HUDEP-2 (cell line): Measurements from ENCODE around the gene WNT2B.
"Not testable (repeated sequence)": the region's sequence is repeated elsewhere in the genome, so short reads cannot be mapped to it uniquely, and the experiment has no call there.

ENCODE experiments used
- DNase-seq, 76 experiments: peaks; one replicate each; lab custom pipeline; 2025; ENCODE audit not compliant: unreplicated experiment in 76 of 76; lab: John Stamatoyannopoulos, UW

WNT2B gene

DNA sequence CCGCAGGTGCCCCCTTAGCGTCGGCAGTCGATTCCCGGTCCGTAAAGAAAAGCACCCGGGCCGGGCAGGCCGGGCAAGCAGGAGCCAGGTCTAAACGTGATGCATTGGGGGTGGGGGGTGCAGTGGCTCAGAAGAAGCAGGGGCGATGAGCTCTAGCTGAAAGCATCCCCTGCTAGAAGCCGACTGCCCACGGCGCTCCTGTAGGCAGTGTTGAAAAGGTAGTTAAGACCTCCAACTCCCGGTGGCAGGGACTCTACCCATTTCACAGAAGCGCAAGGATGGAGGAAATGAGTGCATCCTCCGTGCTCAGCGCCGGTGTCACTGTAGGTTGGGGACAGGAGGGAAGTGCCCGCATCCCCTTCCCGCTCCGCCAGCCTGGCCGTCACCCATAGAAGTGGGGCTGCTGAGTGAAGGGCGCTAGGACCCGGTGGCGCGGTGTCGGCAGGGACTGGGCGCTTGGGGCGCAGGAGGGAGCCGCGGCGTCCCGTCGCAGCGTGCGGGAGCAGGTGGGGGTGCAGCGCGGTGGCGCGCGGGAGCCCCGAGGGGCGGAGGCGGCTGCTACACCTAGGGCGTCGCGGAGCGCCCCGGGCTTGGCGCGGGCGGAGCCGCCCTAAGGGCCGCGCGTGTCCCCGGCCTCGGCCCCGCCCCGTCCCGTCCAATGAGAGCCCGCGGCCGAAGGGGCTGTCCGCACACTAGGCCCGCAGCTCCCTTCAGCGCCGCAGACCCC is at the start of gene WNT2B:
WNT2B (plus strand) TSS at position 688 of the 727 bp plus-strand sequence. CDS start 298 bp downstream, outside the sequence.
- DNase-seq, result peak in 1 of 76 experiments; percentile 9

DNA sequence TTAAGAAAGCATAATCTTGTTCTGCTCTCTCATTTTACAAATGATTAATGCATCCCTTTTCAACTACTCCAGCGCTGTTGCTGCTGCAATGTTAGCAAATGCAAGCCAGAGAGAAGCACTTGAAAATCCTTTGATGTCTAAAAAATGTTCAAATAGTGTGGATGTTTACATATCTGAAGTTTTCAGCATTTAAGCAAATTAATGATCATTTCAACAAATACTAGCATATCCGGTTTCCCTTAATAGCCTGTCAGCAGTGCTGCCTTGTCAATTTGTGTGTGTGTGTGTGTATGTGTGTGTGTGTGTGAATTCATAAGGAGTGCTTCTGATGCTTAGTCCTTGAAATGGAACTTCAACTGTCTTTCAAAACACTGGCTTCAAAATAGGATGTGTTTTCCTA is 48.1 kb upstream of the WNT2B start:
- DNase-seq, result no peak

GRCh38 chr1:112461200-112461871 is 47.4 kb upstream of the WNT2B start:
- DNase-seq, result no peak

GRCh38 chr1:112462953-112463279 is 45.8 kb upstream of the WNT2B start:
- DNase-seq, result peak in 1 of 76 experiments; percentile 2

- no peak for DNase-seq
Measured at GRCh38 chr1:112464501-112464900, 44.3 kb upstream of the WNT2B start.

GRCh38 chr1:112465122-112465521 is 43.6 kb upstream of the WNT2B start:
- no peak for DNase-seq

DNA sequence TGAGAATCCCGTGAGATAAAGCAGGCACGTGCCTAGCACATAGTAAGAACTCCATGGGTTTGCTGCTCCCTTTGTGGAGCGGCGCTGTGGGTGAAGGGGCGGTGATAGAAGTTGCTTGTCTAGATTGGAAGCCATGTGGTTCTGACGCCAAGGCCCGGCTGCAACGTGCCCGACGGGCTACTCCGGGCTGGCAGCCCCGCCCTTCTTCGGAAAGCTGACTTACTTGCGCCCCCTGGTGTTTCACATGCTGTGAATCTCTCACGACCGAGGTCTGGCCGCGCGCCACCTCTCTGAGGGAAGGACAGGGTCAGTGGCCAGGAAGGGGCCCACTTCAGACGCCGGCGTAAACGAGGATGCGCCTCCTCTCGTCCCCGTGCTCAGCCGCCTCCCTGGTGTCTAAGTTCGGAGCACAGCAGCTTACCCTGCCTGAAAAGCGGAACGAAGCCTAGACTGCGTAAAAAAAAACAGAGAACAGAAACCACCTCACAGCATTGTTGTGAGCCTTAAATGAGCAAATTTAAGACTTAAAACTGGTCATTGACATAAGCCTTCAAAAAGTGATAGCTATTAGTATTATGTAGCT is 42.6 kb upstream of the WNT2B start:
- DNase-seq, result peak in 75 of 76 experiments; percentile 9 to 93 (median 78)

GRCh38 chr1:112470324-112470723 is 38.4 kb upstream of the WNT2B start:
- DNase-seq, result not testable (repeated sequence)

- no peak for DNase-seq
Measured at GRCh38 chr1:112470966-112471365, 37.8 kb upstream of the WNT2B start.

DNA sequence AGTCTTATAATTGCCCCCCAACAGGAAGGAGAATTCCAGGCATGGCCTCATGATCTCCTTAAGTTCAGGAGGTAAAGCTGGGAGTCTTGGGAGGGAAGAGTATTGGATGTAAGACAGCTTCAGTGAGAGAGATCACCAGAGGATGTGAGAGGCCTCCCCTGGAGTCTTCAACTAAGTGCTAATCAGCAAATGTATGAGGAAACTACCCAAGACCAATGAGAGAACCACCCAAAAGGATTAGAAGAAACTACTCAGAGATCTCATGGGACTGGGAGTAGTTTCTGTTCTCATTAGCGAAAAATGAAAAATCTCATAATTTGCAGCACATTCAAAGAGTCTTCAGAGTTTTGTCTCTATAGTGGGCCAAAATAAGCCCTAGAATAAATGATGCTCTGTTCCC is 36.6 kb upstream of the WNT2B start:
- no peak for DNase-seq

GRCh38 chr1:112477550-112477949 is 31.2 kb upstream of the WNT2B start:
- no peak for DNase-seq

GRCh38 chr1:112478314-112478713 is 30.5 kb upstream of the WNT2B start:
- no peak for DNase-seq

GRCh38 chr1:112486063-112486462 is 22.7 kb upstream of the WNT2B start:
- not testable (repeated sequence) for DNase-seq

DNA sequence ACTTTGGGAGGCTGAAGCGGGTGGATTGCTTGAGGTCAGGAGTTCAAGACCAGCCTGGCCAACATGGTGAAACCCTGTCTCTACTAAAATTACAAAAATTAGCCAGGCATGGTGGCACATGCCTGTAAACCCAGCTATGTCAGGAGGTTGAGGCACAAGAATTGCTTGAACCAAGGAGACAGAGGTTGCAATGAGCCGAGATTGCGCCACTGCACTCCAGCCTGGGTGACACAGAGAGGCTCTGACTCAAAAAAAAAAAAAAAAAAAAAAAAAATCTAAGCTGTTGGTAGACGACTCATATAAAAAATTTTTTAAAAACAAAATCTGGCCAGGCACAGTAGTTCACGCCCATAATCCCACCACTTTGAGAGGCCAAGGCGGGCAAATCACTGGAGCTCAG is 21.1 kb upstream of the WNT2B start:
- DNase-seq, result not testable (repeated sequence)

DNA sequence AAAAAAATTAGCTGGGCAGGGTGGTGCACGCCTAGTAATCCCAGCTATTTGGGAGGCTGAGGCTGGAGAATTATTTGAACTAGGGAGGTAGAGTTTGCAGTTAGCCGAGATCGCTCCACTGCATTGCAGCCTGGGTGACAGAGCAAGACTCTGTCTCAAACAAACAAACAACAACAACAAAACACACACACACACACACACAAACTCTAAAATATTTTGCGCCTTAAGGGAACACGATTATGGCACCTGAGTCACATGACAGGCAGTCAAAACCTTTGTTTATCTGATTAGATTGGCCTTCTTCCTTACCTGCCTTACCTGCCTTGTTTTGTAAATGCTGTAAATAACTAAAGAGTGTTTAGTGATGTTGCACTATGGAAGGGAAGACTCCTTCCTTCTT is 20.6 kb upstream of the WNT2B start:
- no peak for DNase-seq

DNA sequence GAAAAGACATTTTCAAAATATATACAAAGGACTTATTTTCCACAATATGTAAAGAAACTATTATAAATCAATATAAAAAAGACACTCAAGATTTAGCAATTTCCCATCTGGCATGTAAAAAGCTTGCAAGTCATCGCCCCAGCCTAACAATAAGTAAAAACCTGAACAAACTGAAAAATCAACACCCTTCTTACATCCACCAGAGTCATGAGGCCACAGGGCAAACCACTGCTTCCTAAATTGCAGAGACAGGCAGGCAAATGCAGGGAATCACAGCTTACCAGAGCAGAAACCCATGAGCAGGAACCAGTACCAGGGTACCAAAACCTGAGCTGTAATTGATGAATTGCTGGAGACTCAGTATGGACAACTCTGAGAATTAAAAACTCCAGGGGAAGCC is 16.7 kb upstream of the WNT2B start:
- DNase-seq, result no peak

- DNase-seq, result no peak
Measured at GRCh38 chr1:112493351-112493750, 15.4 kb upstream of the WNT2B start.

DNA sequence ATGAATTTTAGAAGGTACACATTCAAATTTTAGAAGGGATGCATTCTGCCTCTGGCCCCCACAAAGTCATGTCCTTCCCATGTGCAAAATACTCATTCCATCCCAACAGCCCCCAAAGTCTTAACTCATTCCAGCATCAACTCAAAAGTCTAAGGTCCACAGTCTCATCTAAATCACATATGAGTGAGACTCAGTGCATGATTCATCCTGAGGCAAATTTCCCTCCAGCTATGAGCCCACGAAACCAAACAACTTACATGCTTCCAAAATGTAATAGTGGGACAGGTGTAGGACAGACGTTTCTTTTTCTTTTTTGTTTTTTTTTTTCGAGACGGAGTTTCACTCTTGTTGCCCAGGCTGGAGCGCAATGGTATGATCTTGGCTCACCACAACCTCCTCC is 12.5 kb upstream of the WNT2B start:
- no peak for DNase-seq

- DNase-seq, result peak in 32 of 76 experiments; percentile 1 to 49 (median 14)
Measured at GRCh38 chr1:112501810-112502641, 6.7 kb upstream of the WNT2B start.

- DNase-seq, result no peak
Measured at GRCh38 chr1:112502826-112503225, 5.9 kb upstream of the WNT2B start.

DNA sequence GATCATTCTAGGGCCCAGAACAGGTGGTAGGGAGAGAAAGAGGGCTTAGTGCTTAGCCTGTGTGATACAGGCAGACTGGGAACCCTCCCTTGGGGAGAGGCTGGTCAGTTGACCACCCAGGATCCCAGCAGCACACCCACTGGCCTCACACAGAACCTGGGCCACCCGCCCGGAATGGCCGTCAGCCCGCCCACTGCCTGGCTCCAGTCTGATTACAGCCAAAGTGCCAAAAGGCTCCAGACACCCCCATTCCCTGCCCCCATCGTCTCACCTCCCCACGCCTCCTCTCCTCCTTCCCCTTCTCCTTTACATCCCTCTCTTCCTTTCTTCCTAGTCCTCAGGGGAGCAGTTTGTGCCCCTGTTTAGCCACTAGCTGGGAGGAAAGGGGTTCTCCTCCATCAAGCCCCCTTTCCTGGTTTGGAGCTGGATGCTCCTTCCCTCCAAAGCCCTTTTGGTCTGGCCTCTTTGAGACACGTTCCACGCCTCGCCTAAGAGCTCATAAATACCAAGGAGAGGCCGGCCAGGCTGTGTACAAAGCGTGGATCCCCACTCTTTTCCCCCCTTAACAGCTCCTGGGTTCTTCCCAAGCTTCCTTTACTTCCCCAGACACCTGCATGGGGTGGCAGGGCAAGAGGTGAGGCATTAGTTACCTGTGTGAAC is 4.6 kb upstream of the WNT2B start:
- DNase-seq, result no peak
